ENCODE results near the gene ARHGAP12. TPM values are rescaled to one million over a fixed set of nuclear protein-coding genes. Genes with fewer than 3 reads are reported as not detected.
A peak's percentile ranks its signal among the peaks of the same experiment; 100 is the strongest.
"Not testable (repeated sequence)": the region's sequence is repeated elsewhere in the genome, so short reads cannot be mapped to it uniquely, and the experiment has no call there.

Gene ARHGAP12
- total RNA-seq, 1 experiment from 2014 or later = 51.9 TPM

DNA sequence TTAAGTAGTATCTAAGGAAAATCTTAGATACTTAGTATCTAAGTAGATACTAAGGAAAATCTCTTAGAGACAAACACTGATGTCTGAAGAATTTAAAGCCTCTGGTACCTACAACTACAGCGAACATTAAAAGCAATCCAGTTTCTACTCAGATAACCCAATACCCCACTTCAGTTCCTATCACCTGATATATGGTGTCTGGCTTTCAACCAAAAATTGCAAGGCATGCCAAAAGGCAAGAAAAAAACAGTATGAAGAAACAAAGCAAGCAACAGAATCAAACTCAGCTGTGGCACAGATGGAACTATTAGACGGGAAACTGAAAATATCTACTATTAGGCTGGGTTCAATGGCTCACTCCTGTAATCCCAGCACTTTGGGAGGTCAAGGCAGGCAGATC, 31.1 kb downstream of the ARHGAP12 start:
- H3K36me3 ChIP-seq (ENCODE audit: low read depth) = peaks cover 4% of the 10 kb centered on the region; the same call in 1 of the 2 replicates
- no peaks in the 10 kb centered on the region for H3K27me3 ChIP-seq (ENCODE audit: insufficient read depth, low read depth)
- 0 out of 2 replicates have a peak, but pooled peaks cover 4% of the 10 kb centered on the region for H3K4me1 ChIP-seq (replicated peaks; ENCODE audit: insufficient read depth)
- no peak for DNase-seq
- H3K9me2 ChIP-seq (ENCODE audit: insufficient read depth) = no peaks in the 10 kb centered on the region
- no peaks in the 10 kb centered on the region for H3K9me3 ChIP-seq (ENCODE audit: insufficient read depth, low read depth)
- no peak overlapping the region for H3K4me2 ChIP-seq
- H4K20me1 ChIP-seq (ENCODE audit: insufficient read depth) = peaks cover 15% of the 10 kb centered on the region; the same call in 1 of the 2 replicates
- TF ChIP-seq EZH2 (IDR thresholded peaks at IDR 0.05; ENCODE audit: low read depth) (no peak), CTCF (conservative IDR thresholded peaks at IDR 0.05) (no peak)
- peaks cover 3% of the 10 kb centered on the region; the same call in 1 of the 2 replicates for H3F3A ChIP-seq (ENCODE audit: insufficient read depth, low read depth)
- intact Hi-C loops (cut with micrococcal nuclease; ENCODE audit: unreplicated experiment) = no loop called here
- ChIA-PET CTCF (interaction anchor here (0.6 kb wide), 1 partner anchor 1022 kb away, joined by 3 read pairs; no protein-coding TSS in a partner anchor), POLR2A (ENCODE audit: unreplicated experiment) (no interaction called here)
- H2AFZ ChIP-seq = no peak overlapping the region
- H3K79me2 ChIP-seq (ENCODE audit: low read depth) = peaks cover 82% of the 10 kb centered on the region
- H3K4me3 ChIP-seq = no peak overlapping the region
- no TSS peak for BruUV-seq (replicated peaks)
- H3K27ac ChIP-seq = 0 out of 2 replicates have a peak overlapping the region, but pooled peaks have one; percentile 11

DNA sequence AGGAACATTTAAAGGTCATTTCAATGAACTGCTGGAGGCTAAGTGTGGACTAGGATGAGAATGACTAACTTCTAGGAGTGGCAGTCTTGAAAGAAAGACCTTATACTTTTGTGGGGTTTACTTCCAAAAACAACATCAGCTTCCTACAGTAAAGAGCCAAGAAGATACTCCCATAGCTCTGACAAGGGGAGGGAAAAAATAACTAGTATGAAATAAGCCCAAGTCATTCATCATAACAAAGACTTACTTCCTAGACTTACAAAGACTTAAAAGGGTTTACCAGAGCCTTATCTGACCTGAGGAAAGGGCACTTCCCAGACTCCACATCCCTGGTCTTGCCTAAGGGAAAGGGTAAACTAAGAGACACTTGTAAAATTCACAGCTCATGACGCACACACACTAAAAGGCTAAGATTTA, 31.7 kb downstream of the ARHGAP12 start:
- no peaks in the 10 kb centered on the region for H3K9me3 ChIP-seq (ENCODE audit: insufficient read depth, low read depth)
- ChIA-PET CTCF (interaction anchor here (0.6 kb wide), 1 partner anchor 1022 kb away, joined by 3 read pairs; no protein-coding TSS in a partner anchor), POLR2A (ENCODE audit: unreplicated experiment) (interaction anchor here (0.5 to 0.8 kb wide), 3 partner anchors 41 to 245 kb away, joined by 3 to 4 read pairs (median 3); no protein-coding TSS in a partner anchor)
- H4K20me1 ChIP-seq (ENCODE audit: insufficient read depth) = peaks cover 15% of the 10 kb centered on the region; the same call in 1 of the 2 replicates
- peak overlapping the region; percentile 11; the same call in 1 of the 2 replicates for H3K27ac ChIP-seq
- no peaks in the 10 kb centered on the region for H3K9me2 ChIP-seq (ENCODE audit: insufficient read depth)
- TF ChIP-seq CTCF (conservative IDR thresholded peaks at IDR 0.05) = no peak
- no peak for TF ChIP-seq EZH2 (IDR thresholded peaks at IDR 0.05; ENCODE audit: low read depth)
- intact Hi-C loops (cut with micrococcal nuclease; ENCODE audit: unreplicated experiment) = no loop called here
- H3K27me3 ChIP-seq (ENCODE audit: insufficient read depth, low read depth) = no peaks in the 10 kb centered on the region
- no TSS peak for BruUV-seq (replicated peaks)
- H3K36me3 ChIP-seq (ENCODE audit: low read depth) = peaks cover 4% of the 10 kb centered on the region; the same call in 1 of the 2 replicates
- no peak overlapping the region for H3K4me2 ChIP-seq
- peaks cover 79% of the 10 kb centered on the region for H3K79me2 ChIP-seq (ENCODE audit: low read depth)
- peaks cover 3% of the 10 kb centered on the region; the same call in 1 of the 2 replicates for H3F3A ChIP-seq (ENCODE audit: insufficient read depth, low read depth)
- no peak overlapping the region for H3K4me3 ChIP-seq
- no peak for DNase-seq
- H2AFZ ChIP-seq = no peak overlapping the region
- H3K4me1 ChIP-seq (replicated peaks; ENCODE audit: insufficient read depth) = 0 out of 2 replicates have a peak, but pooled peaks cover 4% of the 10 kb centered on the region

GRCh38 chr10:31895722-31896121, 32.9 kb downstream of the ARHGAP12 start:
- peaks cover 15% of the 10 kb centered on the region; the same call in 1 of the 2 replicates for H4K20me1 ChIP-seq (ENCODE audit: insufficient read depth)
- H3F3A ChIP-seq (ENCODE audit: insufficient read depth, low read depth); H2AFZ ChIP-seq; H3K9me2 ChIP-seq (ENCODE audit: insufficient read depth); H3K36me3 ChIP-seq (ENCODE audit: low read depth); CTCF ChIA-PET; POLR2A ChIA-PET (ENCODE audit: unreplicated experiment); H3K27me3 ChIP-seq (ENCODE audit: insufficient read depth, low read depth); intact Hi-C loops (cut with micrococcal nuclease; ENCODE audit: unreplicated experiment); H3K4me1 ChIP-seq (replicated peaks; ENCODE audit: insufficient read depth); BruUV-seq (replicated peaks); H3K27ac ChIP-seq; H3K4me3 ChIP-seq; H3K4me2 ChIP-seq; H3K9me3 ChIP-seq (ENCODE audit: insufficient read depth, low read depth); DNase-seq: not testable (repeated sequence)
- peaks cover 74% of the 10 kb centered on the region for H3K79me2 ChIP-seq (ENCODE audit: low read depth)

GRCh38 chr10:31888442-31888841, 40.2 kb downstream of the ARHGAP12 start:
- H3K27ac ChIP-seq = no peak overlapping the region
- no peaks in the 10 kb centered on the region for H3F3A ChIP-seq (ENCODE audit: insufficient read depth, low read depth)
- DNase-seq = no peak
- no peaks in the 10 kb centered on the region for H3K27me3 ChIP-seq (ENCODE audit: insufficient read depth, low read depth)
- H3K36me3 ChIP-seq (ENCODE audit: low read depth) = no peaks in the 10 kb centered on the region
- no TSS peak for BruUV-seq (replicated peaks)
- TF ChIP-seq EZH2 (IDR thresholded peaks at IDR 0.05; ENCODE audit: low read depth) (no peak), CTCF (conservative IDR thresholded peaks at IDR 0.05) (no peak)
- no peak overlapping the region for H3K4me2 ChIP-seq
- H3K9me2 ChIP-seq (ENCODE audit: insufficient read depth) = no peaks in the 10 kb centered on the region
- ChIA-PET POLR2A (ENCODE audit: unreplicated experiment) (no interaction called here), CTCF (no interaction called here)
- peaks cover 57% of the 10 kb centered on the region for H3K79me2 ChIP-seq (ENCODE audit: low read depth)
- no peak overlapping the region for H2AFZ ChIP-seq
- no peaks in the 10 kb centered on the region for H3K4me1 ChIP-seq (replicated peaks; ENCODE audit: insufficient read depth)
- no peak overlapping the region for H3K4me3 ChIP-seq
- H4K20me1 ChIP-seq (ENCODE audit: insufficient read depth) = no peaks in the 10 kb centered on the region
- H3K9me3 ChIP-seq (ENCODE audit: insufficient read depth, low read depth) = no peaks in the 10 kb centered on the region
- intact Hi-C loops (cut with micrococcal nuclease; ENCODE audit: unreplicated experiment) = no loop called here
